Measurements from ENCODE around the gene ROR2.

The ROR2 gene

DNA sequence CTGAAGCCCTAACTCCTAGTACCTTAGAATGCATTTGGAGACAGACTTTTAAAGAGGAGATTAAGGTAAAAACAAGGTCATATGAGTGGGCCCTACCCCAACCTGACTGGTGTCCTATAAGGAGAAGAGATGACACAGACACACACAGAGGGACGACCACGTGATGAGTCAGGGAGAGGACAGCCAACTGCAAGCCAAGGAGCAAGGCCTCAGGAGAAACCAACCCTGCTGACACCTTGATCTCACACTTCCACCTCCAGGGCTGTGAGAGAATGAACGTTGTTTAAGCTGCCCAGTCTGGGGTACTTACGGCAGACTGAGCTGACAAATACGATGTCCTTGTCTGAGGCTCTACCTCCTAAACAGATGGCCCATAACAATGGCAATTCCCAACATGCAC lies 93.6 kb downstream of the ROR2 start:
- no peak for DNase-seq
- in situ Hi-C loops (cut with MboI; ENCODE audit: low pct_unique_long_range_greater_than_20kb, low sequenced_read_pairs), result no loop called here

GRCh38 chr9:91855196-91855595 lies 94.8 kb downstream of the ROR2 start:
- in situ Hi-C loops (cut with MboI; ENCODE audit: low pct_unique_long_range_greater_than_20kb, low sequenced_read_pairs), result no loop called here
- no peak for DNase-seq

GRCh38 chr9:91852801-91853347 lies 97.2 kb downstream of the ROR2 start:
- DNase-seq, result no peak
- in situ Hi-C loops (cut with MboI; ENCODE audit: low pct_unique_long_range_greater_than_20kb, low sequenced_read_pairs), result no loop called here

DNA sequence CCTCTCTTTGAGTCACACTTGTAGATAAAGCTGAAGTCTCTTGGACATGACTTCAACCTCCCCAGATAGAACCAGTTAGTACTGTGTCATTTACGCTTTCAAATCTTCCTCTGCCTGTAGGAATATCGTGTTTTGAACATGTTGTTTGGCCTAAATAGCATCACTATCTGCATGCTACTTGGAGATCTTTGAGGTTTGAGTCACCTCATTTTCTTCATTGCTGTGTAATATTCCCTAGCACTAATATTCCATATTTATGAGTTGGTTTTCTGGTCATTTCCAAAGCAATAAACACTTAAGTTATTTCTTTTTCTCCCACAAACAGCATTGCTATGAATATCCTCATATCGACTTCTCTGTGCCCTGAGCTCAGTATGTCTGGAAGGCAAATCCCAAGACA lies 100.3 kb downstream of the ROR2 start:
- no peak for DNase-seq
- in situ Hi-C loops (cut with MboI; ENCODE audit: low pct_unique_long_range_greater_than_20kb, low sequenced_read_pairs), result no loop called here

DNA sequence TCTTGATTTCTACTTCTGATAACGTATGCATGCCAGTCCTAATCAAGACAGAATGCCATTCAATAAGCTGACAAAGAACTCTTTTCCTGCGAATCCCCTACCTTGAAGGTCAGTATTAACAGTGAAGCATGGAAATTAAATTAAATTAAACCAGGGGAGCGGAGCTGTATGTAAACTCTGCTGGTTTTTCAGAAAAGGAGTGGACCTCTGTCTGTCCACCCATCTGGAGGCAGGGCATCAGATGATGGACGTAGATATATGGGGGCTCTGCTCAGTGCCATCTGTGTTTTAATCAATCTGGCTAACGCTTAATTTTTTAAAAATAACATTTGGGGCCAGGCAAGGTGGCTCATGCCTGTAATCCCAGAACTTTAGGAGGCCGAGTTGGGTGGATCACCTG lies 101.9 kb downstream of the ROR2 start:
- no peak for DNase-seq
- in situ Hi-C loops (cut with MboI; ENCODE audit: low pct_unique_long_range_greater_than_20kb, low sequenced_read_pairs), result no loop called here

- DNase-seq, result no peak
- in situ Hi-C loops (cut with MboI; ENCODE audit: low pct_unique_long_range_greater_than_20kb, low sequenced_read_pairs), result no loop called here
These were observed 102.4 kb downstream of the ROR2 start for GRCh38 chr9:91847581-91848091.

- in situ Hi-C loops (cut with MboI; ENCODE audit: low pct_unique_long_range_greater_than_20kb, low sequenced_read_pairs), result no loop called here
- DNase-seq, result no peak
These were observed 104.1 kb downstream of the ROR2 start for GRCh38 chr9:91845879-91846278.

GRCh38 chr9:91844701-91845291 lies 105.2 kb downstream of the ROR2 start:
- in situ Hi-C loops (cut with MboI; ENCODE audit: low pct_unique_long_range_greater_than_20kb, low sequenced_read_pairs), result no loop called here
- DNase-seq, result no peak

DNA sequence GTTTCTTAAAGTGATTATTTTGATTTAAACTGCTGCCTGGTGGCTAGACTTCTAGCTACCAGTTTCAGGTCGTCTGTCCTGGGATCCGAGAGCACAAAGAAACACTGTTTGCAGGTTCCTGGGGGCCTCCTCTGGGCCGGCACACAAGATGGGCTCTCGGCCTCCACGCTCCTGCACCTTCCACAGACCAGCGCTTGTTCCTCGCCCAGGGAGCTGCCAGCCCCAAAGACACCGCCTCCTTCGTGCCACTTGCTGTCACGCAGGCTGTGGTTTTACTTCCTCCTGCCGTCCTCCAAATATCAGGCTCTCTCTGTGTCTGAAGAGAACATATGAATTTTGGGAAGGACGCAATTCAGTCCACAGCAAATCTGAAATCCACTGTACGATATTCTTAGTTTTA lies 105.8 kb downstream of the ROR2 start:
- peak; percentile 55 for DNase-seq
- in situ Hi-C loops (cut with MboI; ENCODE audit: low pct_unique_long_range_greater_than_20kb, low sequenced_read_pairs), result no loop called here

DNA sequence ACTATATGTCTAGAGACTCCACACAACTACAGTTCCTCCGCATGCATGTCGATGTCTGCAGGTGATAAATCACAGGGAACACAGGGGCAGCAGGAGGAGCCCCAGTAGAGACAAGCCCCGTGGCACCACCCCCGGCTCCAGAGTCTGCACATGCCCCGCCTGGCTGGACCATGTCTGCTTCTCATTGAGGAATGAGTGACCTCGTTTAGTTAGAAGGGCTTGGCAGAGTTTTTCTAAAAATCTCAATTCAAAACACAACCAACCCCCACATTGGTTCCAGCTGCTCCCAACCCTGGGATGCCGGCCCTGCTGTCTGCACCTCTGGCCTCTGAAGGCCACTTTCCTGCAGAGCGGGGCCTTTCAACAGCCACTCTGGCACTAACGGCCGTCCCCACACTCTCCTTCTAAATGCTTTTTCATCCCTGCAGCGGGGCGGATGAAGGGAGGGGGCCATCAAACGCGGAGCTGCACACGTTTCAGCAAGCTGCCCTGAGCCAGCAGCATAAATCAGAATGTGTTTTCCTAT lies 106.3 kb downstream of the ROR2 start:
- DNase-seq, result no peak
- in situ Hi-C loops (cut with MboI; ENCODE audit: low pct_unique_long_range_greater_than_20kb, low sequenced_read_pairs), result no loop called here

DNA sequence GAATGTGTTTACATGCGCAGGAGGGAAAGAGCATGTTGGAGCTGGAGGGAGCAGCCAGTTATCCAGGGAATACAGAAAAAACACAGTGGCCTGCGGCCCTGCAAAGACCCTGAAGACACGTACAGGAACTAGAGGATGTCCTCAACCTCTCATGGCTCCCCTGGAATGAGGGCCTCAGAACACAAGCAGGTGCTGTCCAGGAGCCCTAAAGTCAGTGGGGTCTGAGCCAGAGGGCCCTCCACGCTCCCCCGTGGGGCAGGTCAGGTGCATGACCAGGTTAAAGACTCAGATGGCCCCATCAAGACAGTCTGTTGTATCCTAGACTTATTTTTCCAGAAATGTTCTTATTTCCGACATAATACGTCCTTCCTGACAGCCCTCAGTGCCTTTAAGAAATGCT lies 106.9 kb downstream of the ROR2 start:
- DNase-seq, result no peak
- in situ Hi-C loops (cut with MboI; ENCODE audit: low pct_unique_long_range_greater_than_20kb, low sequenced_read_pairs), result no loop called here

GRCh38 chr9:91842358-91843049 lies 107.5 kb downstream of the ROR2 start:
- DNase-seq, result no peak
- in situ Hi-C loops (cut with MboI; ENCODE audit: low pct_unique_long_range_greater_than_20kb, low sequenced_read_pairs), result no loop called here

- in situ Hi-C loops (cut with MboI; ENCODE audit: low pct_unique_long_range_greater_than_20kb, low sequenced_read_pairs), result no loop called here
- no peak for DNase-seq
These were observed 108.4 kb downstream of the ROR2 start for GRCh38 chr9:91841591-91841990.

DNA sequence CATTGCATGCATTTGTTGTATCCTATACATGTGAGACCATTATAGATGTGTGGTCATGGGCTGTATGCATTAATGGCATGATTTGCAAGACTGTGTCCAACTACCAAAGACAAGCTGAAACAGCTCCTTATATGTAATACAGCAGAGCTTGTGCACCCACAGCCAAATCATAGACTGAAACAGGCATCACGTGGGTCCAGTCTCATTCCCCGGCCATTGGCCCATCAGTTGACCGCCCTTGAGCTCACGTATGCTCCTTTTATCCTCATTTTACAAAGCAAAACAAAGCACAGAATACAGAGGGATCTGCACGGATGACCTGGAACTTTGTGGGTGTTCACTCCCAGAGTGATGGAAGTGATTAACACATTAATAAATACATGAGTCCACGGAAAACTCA lies 109.1 kb downstream of the ROR2 start:
- no peak for DNase-seq
- in situ Hi-C loops (cut with MboI; ENCODE audit: low pct_unique_long_range_greater_than_20kb, low sequenced_read_pairs), result no loop called here

DNA sequence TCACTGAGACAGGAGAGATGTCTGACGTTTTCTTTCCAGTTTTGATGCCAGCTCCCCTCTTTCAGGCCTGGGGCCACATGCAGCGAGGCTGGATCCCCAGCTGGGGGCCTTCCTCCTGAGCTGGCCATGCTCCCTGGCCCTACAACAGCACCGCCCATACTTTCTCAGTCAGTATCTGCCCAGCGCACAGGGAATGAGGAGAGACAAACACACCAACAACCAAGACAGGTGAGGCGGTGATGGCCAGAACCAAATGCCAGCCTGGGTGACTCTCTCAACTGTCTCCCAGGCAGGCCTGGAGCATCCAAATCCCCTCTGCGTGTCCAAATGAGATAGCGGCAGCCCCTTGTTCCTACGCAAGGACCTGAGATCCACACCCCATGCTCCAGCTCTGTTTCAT lies 109.6 kb downstream of the ROR2 start:
- in situ Hi-C loops (cut with MboI; ENCODE audit: low pct_unique_long_range_greater_than_20kb, low sequenced_read_pairs), result no loop called here

GRCh38 chr9:91839926-91840465 lies 110.0 kb downstream of the ROR2 start:
- no peak for DNase-seq
- in situ Hi-C loops (cut with MboI; ENCODE audit: low pct_unique_long_range_greater_than_20kb, low sequenced_read_pairs), result no loop called here

More for the DNA sequence above, 109.6 kb downstream of the ROR2 start:
- DNase-seq, result no peak

DNA sequence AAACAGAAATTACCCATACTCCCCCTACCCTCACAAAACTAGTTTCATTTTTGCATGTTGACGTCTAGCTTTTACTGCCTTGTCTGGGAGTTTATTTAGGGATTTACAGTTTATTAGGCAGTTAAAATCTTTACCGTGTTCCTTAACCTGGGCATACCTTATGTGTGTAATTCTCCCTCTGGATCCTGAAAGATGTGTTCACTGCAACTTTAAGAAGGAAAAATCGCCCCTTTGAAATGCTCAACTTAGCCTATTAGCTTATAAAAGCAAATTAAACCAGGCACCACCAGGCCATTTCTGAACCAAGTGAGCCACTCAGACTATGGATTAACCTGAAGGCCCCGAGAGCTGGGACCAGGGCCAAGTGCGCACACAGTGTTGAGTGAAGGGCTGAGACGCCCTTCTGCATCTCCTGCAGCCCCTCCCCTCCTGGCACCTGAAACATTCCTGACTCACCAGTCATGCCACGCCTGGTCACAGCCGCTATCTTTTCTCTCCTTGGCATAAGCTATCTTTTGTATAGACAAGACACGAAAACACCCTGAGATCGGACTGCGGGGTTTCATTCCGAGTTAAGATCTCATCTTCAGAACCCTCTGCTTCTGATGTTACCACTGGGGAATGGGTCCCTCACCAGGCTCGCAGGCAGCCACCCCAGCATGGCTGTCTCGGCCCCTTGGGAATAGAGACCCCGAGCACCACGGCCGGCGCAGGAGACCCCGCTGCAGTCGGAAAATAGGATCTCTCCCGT lies 111.9 kb downstream of the ROR2 start:
- DNase-seq, result no peak
- in situ Hi-C loops (cut with MboI; ENCODE audit: low pct_unique_long_range_greater_than_20kb, low sequenced_read_pairs), result no loop called here

- in situ Hi-C loops (cut with MboI; ENCODE audit: low pct_unique_long_range_greater_than_20kb, low sequenced_read_pairs), result no loop called here
- no peak for DNase-seq
These were observed 113.5 kb downstream of the ROR2 start for GRCh38 chr9:91836515-91836914.

DNA sequence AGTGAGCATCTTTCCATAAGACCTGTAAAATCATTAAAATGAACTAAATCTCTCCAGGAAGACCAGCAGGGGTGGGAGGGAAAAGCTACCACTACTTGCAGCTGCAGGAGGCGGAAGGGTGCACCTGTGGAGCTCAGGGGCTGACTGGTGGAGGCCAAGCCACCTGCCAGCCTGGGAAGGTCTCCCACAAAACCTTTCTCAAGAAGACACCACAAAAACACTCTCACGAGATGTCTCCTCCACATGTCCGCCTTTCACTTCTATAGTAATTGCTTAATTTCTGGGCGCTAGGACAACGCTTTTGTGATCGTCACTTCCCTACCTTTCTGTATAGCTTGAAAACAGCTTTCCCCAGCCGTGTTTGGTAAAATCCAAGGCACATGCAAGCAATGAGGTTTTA lies 114.4 kb downstream of the ROR2 start:
- in situ Hi-C loops (cut with MboI; ENCODE audit: low pct_unique_long_range_greater_than_20kb, low sequenced_read_pairs), result no loop called here
- DNase-seq, result no peak

DNA sequence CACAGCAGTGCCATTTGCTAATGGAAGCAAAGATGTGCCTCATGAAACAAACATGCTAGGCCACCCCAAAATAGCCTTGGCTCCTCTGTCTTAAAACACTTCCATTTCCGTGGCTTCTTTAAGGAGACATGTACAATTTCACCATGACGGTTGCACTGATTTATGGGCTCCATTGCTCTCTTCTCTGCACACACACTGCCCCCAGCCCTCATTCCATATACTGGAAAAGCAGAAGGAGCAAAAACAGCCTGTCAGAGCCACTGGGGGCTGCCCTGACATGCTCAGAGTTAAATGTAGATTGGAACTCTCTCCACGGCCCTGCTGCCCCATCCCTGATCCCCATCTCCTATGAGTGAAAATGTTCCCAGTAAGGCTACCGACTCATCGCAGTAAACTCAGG lies 114.8 kb downstream of the ROR2 start:
- in situ Hi-C loops (cut with MboI; ENCODE audit: low pct_unique_long_range_greater_than_20kb, low sequenced_read_pairs), result no loop called here
- DNase-seq, result no peak
